ENCODE data around the gene IL3RA.
"Not testable (repeated sequence)": the region's sequence is repeated elsewhere in the genome, so short reads cannot be mapped to it uniquely, and the experiment has no call there.

IL3RA gene

GRCh38 chrX:1336331-1336943 lies at the start of gene IL3RA:
IL3RA (plus strand) TSS chrX:1336785; CDS start chrX:1341766, 4,981 bp downstream.
- DNase-seq (ENCODE audit: low read depth, low spot score), result no peak
- no peak within 1 kb of the TSS for H3K27ac ChIP-seq

- H3K27ac ChIP-seq, result no peak overlapping the region
- no peak for DNase-seq (ENCODE audit: low read depth, low spot score)
Measured at GRCh38 chrX:1289535-1289934, 47.0 kb upstream of the IL3RA start.

GRCh38 chrX:1291110-1291740 lies 45.4 kb upstream of the IL3RA start:
- H3K27ac ChIP-seq, result no peak overlapping the region
- no peak for DNase-seq (ENCODE audit: low read depth, low spot score)

GRCh38 chrX:1292575-1293290 lies 43.9 kb upstream of the IL3RA start:
- DNase-seq (ENCODE audit: low read depth, low spot score), result no peak
- H3K27ac ChIP-seq, result no peak overlapping the region

GRCh38 chrX:1294301-1295067 lies 42.1 kb upstream of the IL3RA start:
- DNase-seq (ENCODE audit: low read depth, low spot score), result no peak
- no peak overlapping the region for H3K27ac ChIP-seq

- no peak for DNase-seq (ENCODE audit: low read depth, low spot score)
- H3K27ac ChIP-seq, result no peak overlapping the region
Measured at GRCh38 chrX:1295550-1295949, 41.0 kb upstream of the IL3RA start.

GRCh38 chrX:1297591-1297990 lies 39.0 kb upstream of the IL3RA start:
- DNase-seq (ENCODE audit: low read depth, low spot score); H3K27ac ChIP-seq: not testable (repeated sequence)

DNA sequence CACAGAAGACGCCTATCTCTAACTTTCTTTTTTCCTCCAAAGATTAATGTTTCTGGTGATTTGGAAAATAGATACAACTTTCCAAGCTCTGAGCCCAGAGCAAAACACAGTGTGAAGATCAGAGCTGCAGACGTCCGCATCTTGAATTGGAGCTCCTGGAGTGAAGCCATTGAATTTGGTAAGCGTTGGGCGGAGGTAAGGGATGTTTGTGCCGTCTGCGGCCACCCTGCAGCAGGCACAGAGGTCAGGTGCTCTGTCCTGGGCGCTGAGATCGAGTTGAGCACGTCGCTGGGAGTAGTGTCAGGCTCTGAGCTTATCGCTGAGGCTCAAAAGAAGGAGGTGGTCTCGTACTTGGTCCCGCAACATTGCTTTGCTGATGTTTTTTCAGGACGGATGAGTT lies 36.1 kb upstream of the IL3RA start:
- DNase-seq (ENCODE audit: low read depth, low spot score), result no peak

GRCh38 chrX:1305411-1305810 lies 31.2 kb upstream of the IL3RA start:
- DNase-seq (ENCODE audit: low read depth, low spot score), result no peak
- no peak overlapping the region for H3K27ac ChIP-seq

More for the DNA sequence above, 36.1 kb upstream of the IL3RA start:
- H3K27ac ChIP-seq, result no peak overlapping the region

DNA sequence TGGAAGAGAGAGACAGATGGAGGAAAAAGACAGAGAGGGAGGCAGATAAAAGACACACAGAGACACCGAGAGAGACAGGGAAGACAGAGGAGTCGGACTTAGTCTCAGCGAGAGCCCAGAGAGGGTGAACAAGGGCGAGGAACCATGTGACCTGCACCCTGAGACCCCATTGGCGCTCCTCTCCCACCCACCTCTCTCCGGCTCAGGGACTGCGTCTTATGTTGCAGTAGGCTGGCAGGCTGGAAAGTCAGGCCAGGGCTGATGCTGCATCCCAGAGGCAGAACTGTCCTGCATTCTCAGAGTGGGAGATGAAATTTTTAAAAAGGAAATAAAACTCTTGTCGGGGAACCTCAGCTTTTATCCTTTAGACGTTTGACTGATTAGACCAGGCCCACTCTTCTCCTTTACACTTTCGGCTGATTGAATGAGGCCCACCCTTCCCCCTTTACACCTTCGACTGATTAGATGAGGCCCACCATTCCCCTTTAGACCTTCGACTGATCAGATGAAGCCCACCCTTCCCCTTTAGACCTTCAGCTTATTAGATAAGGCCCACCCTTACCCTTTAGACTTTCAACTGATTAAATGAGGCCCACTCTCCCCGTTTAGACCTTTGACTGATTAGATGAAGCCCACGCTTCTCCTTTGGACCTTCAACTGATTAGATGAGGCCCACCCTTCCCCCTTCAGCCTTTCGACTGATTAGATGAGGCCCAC lies 29.5 kb upstream of the IL3RA start:
- DNase-seq (ENCODE audit: low read depth, low spot score), result no peak
- H3K27ac ChIP-seq, result no peak overlapping the region

DNA sequence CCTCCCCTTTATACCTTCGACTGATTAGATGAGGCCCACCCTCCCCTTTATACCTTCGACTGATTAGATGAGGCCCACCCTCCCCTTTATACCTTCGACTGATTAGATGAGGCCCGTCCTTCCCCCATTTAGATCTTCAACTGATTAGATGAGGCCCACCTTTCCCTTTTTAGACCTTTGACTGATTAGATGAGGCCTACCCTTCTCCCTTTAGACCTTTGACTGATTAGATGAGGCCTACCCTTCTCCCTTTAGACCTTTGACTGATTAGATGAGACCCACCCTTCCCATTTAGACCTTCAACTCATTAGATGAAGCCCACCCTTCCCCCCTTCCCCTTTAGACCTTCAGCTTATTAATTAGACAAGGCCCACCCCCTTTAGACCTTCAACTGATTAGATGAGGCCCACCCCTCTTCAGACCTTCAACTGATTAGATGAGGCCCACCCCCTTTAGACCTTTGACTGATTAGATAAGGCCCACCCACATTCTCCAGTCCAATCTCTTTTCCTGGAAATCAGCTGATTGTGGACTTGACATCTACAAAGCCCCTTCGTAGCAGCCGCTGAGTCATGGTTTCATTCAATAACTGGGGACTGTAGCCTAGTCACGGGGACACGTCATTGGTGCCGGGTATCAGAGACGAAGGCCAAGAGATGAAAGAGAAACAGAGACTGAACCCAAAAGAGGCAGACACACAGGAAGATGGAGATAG lies 28.8 kb upstream of the IL3RA start:
- no peak overlapping the region for H3K27ac ChIP-seq
- DNase-seq (ENCODE audit: low read depth, low spot score), result no peak

DNA sequence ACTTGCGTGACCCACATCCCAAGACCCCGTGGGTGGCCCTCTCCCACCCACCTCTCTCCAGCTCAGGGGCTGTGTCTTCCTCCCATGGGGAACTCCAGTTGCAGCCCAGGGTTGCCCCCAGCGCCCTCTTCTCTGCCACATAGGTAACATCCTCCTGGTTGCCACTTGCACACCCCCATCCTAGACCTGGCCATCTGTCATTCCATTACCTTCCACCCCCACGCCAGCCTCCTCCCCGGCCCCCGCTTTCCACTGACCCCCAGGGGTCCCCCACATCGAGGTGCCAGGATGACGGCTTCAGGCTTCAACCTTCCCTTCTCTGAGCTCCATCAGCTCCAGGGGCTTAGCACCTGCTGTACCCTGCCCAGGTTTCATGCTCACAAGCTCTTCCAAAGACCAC lies 28.1 kb upstream of the IL3RA start:
- no peak overlapping the region for H3K27ac ChIP-seq
- DNase-seq (ENCODE audit: low read depth, low spot score), result no peak

- DNase-seq (ENCODE audit: low read depth, low spot score); H3K27ac ChIP-seq: not testable (repeated sequence)
Measured at GRCh38 chrX:1308917-1309316, 27.7 kb upstream of the IL3RA start.

DNA sequence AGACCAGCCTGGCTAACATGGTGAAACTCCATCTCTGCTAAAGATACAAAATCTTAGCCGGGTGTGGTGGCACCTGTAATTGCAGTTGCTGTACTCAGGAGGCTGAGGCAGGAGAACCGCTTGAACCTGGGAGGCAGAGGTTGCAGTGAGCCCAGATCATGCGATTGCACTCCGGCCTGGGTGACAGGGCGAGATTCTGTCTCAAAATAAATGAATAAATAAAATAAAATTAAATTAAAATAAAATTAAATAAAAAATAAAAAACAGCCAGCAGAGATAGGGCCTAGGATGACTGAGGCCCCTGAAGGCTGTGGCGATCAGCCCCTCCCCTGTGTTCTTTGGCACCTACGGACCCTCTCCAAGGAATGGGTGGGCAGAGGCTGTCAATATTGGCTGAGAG lies 22.8 kb upstream of the IL3RA start:
- no peak for DNase-seq (ENCODE audit: low read depth, low spot score)
- no peak overlapping the region for H3K27ac ChIP-seq

GRCh38 chrX:1316527-1316926 lies 20.1 kb upstream of the IL3RA start:
- no peak for DNase-seq (ENCODE audit: low read depth, low spot score)
- no peak overlapping the region for H3K27ac ChIP-seq

- no peak overlapping the region for H3K27ac ChIP-seq
- DNase-seq (ENCODE audit: low read depth, low spot score), result no peak
Measured at GRCh38 chrX:1321674-1322073, 14.9 kb upstream of the IL3RA start.

DNA sequence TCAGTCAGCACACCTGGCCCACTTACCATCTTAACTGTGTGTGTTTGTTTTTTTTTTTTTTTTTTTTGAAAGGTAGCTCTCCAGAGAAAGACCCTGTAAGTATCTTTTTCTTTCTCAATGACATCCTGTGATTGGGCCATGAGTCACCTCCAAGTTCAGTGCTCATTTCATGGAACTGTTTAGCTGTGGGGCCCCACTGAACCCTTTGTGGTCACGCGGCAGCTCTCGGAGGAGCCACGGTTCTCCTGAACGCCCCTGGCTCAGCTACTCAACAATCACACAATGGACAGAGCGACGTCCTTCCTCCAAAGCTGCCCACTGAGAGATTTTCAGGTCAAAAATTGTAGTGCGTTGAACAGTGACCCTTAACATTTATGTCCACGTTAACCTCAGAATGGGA lies 14.2 kb upstream of the IL3RA start:
- no peak for DNase-seq (ENCODE audit: low read depth, low spot score)
- no peak overlapping the region for H3K27ac ChIP-seq

- DNase-seq (ENCODE audit: low read depth, low spot score), result no peak
- H3K27ac ChIP-seq, result no peak overlapping the region
Measured at GRCh38 chrX:1323315-1323714, 13.3 kb upstream of the IL3RA start.

DNA sequence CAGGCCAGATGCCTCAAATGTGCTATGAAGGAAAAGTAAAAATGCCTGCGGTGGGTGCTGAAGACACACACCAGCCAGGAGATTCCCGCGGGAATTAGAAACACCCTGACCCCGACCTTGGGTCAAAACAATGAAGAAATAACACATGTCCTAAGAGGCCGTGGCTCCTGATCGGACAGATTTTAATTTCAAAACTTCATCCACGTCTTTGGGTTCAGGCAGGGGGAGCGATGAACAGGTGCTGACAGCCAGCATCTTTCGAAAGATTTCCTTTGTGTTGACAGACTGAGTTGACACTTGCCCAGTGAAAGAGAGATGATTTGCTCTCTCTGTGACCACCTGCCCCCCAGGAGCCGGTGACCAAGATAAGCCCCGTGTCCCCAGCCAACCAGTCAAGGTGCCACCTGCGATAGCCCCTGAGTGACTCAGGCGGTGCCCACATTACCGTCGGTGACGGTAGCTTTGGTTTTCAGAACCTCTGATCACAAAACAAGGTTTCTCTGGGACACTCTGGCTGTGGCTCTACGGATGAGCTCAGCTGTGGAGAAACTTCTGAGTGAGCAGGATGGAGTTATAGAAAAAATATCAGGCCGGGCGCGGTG lies 11.0 kb upstream of the IL3RA start:
- no peak overlapping the region for H3K27ac ChIP-seq
- no peak for DNase-seq (ENCODE audit: low read depth, low spot score)
